ENCODE data around the gene NKAPL. TPM values are rescaled to one million over a fixed set of nuclear protein-coding genes. Genes with fewer than 3 reads are reported as not detected.

Gene NKAPL
- total and polyA plus RNA-seq, 2 of the 13 experiments (the other 11 are each of a cell fraction or from before 2014, with no cell fraction given): not detected

- no peak for TF ChIP-seq ZXDC (CRISPR knock-in tag; IDR thresholded peaks at IDR 0.05)
- TF ChIP-seq ZNF350 (CRISPR knock-in tag; IDR thresholded peaks at IDR 0.05; ENCODE audit: borderline replicate concordance, low read depth): no peak
- no peak for TF ChIP-seq JUN (CRISPR knock-in tag; IDR thresholded peaks at IDR 0.05)
- no peak for TF ChIP-seq RFX3 (CRISPR knock-in tag; IDR thresholded peaks at IDR 0.05)
Measured at GRCh38 chr6:28240471-28240870, 18.6 kb upstream of the NKAPL start (continued).

- DNase-seq (ENCODE audit: low spot score) (no peak), ATAC-seq (no peak), FAIRE-seq (no peak)
- Histone ChIP-seq H3K9ac (ENCODE audit: insufficient read depth, low read depth, low read length) (no peak overlapping the region), H3K36me3 (replicated peaks in 1 of 2; ENCODE audit: control insufficient read depth in 1 of 2, insufficient read depth in 2 of 2, low read length in 2 of 2) (peaks cover 12 to 37% of the 10 kb centered on the region in 2 experiments), H3K4me3 (replicated peaks in 1 of 3; ENCODE audit: insufficient read depth in 1 of 3, low read depth in 2 of 3, low read length in 3 of 3) (no peak overlapping the region), H4K20me1 (ENCODE audit: insufficient read depth, low read length) (no peaks in the 10 kb centered on the region), H3K9me3 (ENCODE audit: low read length) (no peaks in the 10 kb centered on the region), H3K79me2 (ENCODE audit: insufficient read depth, low read length) (no peaks in the 10 kb centered on the region), H3K27me3 (ENCODE audit: control insufficient read depth in 1 of 2, insufficient read depth in 2 of 2, low read length in 2 of 2) (no peaks in the 10 kb centered on the region), H3K27ac (ENCODE audit: extremely low read length, insufficient read depth, low read length) (no peak overlapping the region), H3K4me2 (ENCODE audit: low read depth, low read length) (no peak overlapping the region), H3K4me1 (ENCODE audit: insufficient read depth, low read length) (no peaks in the 10 kb centered on the region), H2AFZ (ENCODE audit: low read length) (no peak overlapping the region)
- intact Hi-C loops (cut with micrococcal nuclease; ENCODE audit: unreplicated experiment): no loop called here
- in situ Hi-C loops (cut with HindIII; ENCODE audit: extremely low pct_ligation_motif_present, low pct_unique_long_range_greater_than_20kb): no loop called here
- 100% methylated on average over 3 of the region's 3 CpGs for WGBS (ENCODE audit: low lambda C conversion rate)
- BruUV-seq (replicated peaks): no TSS peak
- ChIA-PET CTCF (ENCODE audit: low intra/inter-chr PET ratio, low total read pairs) (no interaction called here), POLR2A (no interaction called here)
- TF ChIP-seq MAFK (conservative IDR thresholded peaks at IDR 0.05 in 1 of 2, IDR thresholded peaks at IDR 0.05 in 1 of 2; ENCODE audit: low read length in 2 of 2) (peak; percentile 16 to 64; a peak in 2 of 4 replicates), MAFF (IDR thresholded peaks at IDR 0.05; ENCODE audit: low read depth, low read length) (peak; percentile 63), KDM4B (CRISPR knock-in tag; IDR thresholded peaks at IDR 0.05) (no peak), ZSCAN21 (CRISPR knock-in tag; IDR thresholded peaks at IDR 0.05; ENCODE audit: borderline replicate concordance) (no peak), KDM2A (CRISPR knock-in tag; IDR thresholded peaks at IDR 0.05; ENCODE audit: borderline replicate concordance, low read depth) (no peak), MEIS2 (CRISPR knock-in tag; IDR thresholded peaks at IDR 0.05) (no peak), TGIF2 (CRISPR knock-in tag; IDR thresholded peaks at IDR 0.05) (no peak), MEIS1 (CRISPR knock-in tag; IDR thresholded peaks at IDR 0.05; ENCODE audit: borderline replicate concordance) (no peak), GMEB2 (CRISPR knock-in tag; IDR thresholded peaks at IDR 0.05; ENCODE audit: low read depth) (no peak), YEATS2 (CRISPR knock-in tag; IDR thresholded peaks at IDR 0.05; ENCODE audit: borderline replicate concordance) (no peak)
Measured at GRCh38 chr6:28243946-28244345, 15.2 kb upstream of the NKAPL start.

All from HepG2 (cell line).